WERI-Rb-1 (cell line): ENCODE measurements around the gene GAPT.

Experiments used
- DNase-seq: peaks from one replicate; pipeline ENCODE4 v3.0.0-alpha.2; 2020
- H3K27ac ChIP-seq: fragments of 250-450 bp; sonication (Bioruptor Pico); 2 replicates; pipeline ENCODE4 v1.5.1; 2020; ENCODE audit warnings: mild to moderate bottlenecking, moderate library complexity
- H3K27me3 ChIP-seq: fragments of 250-450 bp; sonication (Bioruptor Pico); 2 replicates; pipeline ENCODE4 v1.5.1; 2021; ENCODE audit warnings: mild to moderate bottlenecking, low read depth, moderate library complexity; ENCODE audit not compliant: insufficient read depth, severe bottlenecking
- H3K36me3 ChIP-seq: fragments of 250-450 bp; sonication (Bioruptor Pico); 2 replicates; pipeline ENCODE4 v1.5.1; 2020; ENCODE audit warnings: mild to moderate bottlenecking, moderate library complexity
- H3K4me3 ChIP-seq: 2 replicates; pipeline ENCODE4 v1.5.1; 2011; ENCODE audit warnings: low read depth, mild to moderate bottlenecking, control low read depth, low read length
- H3K9me3 ChIP-seq: fragments of 250-450 bp; sonication (Bioruptor Pico); 2 replicates; pipeline ENCODE4 v1.5.1; 2021; ENCODE audit warnings: mild to moderate bottlenecking, moderate library complexity; ENCODE audit not compliant: severe bottlenecking
- TF ChIP-seq, protein P1 (sequence below): IDR thresholded peaks from 2 replicates; pipeline ENCODE4 v1.5.1; 2011; ENCODE audit warnings: low read depth, mild to moderate bottlenecking, control low read depth, inconsistent platforms, low read length

GAPT gene

DNA sequence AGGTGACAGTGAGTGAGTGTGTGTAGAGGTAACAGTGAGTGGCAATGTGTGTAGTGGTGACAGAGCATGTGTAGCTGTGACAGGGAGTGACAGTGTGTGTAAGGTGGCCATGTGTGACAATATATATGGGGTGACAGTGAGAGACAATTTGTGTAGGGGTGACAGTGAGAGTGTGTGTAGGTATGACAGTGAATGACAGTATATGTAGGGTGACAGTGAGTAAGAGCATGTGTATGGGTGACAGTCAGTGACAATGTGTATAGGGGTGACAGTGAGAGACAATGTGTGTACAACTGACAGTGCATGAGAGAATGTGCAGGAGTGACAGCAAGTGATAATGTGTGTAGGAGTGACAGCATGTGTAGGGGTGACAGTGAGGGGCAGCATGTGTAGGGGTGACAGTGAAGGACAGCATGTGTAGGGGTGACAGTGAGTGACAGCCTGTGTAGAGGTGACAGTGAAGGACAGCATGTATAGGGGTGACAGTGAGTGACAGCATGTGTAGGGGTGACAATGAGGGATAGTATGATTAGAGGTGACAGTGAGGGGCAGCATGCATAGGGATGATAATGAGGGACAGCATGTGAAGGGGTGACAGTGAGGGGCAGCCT, 10.1 kb upstream of the GAPT start:
- Histone ChIP-seq H3K4me3 (no peak overlapping the region), H3K27ac (no peak overlapping the region), H3K27me3 (no peaks in the 10 kb centered on the region), H3K9me3 (no peaks in the 10 kb centered on the region), H3K36me3 (no peaks in the 10 kb centered on the region)
- DNase-seq, result no peak
- TF ChIP-seq, protein P1, sequence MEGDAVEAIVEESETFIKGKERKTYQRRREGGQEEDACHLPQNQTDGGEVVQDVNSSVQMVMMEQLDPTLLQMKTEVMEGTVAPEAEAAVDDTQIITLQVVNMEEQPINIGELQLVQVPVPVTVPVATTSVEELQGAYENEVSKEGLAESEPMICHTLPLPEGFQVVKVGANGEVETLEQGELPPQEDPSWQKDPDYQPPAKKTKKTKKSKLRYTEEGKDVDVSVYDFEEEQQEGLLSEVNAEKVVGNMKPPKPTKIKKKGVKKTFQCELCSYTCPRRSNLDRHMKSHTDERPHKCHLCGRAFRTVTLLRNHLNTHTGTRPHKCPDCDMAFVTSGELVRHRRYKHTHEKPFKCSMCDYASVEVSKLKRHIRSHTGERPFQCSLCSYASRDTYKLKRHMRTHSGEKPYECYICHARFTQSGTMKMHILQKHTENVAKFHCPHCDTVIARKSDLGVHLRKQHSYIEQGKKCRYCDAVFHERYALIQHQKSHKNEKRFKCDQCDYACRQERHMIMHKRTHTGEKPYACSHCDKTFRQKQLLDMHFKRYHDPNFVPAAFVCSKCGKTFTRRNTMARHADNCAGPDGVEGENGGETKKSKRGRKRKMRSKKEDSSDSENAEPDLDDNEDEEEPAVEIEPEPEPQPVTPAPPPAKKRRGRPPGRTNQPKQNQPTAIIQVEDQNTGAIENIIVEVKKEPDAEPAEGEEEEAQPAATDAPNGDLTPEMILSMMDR, result no peak

DNA sequence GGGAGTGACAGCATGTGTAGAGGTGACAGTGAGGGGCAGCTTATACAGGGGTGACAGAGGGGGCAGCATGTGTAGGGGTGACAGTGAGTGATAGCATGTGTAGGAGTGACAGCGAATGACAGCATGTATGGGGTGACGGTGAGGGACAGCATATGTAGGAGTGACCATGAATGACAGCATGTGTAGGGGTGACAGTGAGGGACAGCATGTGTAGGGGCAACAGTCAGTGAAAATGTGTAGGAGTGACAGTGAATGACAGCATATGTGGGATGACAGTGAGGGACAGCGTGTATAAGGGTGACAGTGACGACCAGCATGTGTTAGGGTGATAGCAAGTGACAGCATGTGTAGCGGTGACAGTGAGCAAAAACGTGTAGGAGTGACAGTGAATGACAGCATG, 9.4 kb upstream of the GAPT start:
- TF ChIP-seq, protein P1, result no peak
- no peaks in the 10 kb centered on the region for H3K36me3 ChIP-seq

DNA sequence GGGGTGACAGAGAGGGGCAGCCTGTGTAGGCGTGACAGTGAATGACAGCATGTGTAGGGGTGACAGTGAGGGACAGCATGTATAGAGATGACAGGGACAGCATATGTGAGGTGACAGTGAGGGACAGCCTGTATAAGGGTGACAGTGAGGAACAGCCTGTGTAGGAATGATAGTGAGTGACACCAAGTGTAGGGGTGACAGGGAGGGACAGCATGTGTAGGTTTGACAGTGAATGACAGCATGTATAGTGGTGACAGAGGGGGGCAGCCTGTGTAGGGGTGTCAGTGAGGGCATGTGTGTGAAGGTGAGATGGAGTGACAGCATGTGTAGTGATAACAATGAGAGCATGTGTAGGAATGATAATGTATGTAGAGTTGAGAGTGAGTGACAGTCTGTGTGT, 8.7 kb upstream of the GAPT start:
- no peak overlapping the region for H3K27ac ChIP-seq
- TF ChIP-seq, protein P1, result no peak
- H3K4me3 ChIP-seq, result no peak overlapping the region
- DNase-seq, result no peak
- no peaks in the 10 kb centered on the region for H3K36me3 ChIP-seq
- H3K27me3 ChIP-seq, result no peaks in the 10 kb centered on the region
- no peaks in the 10 kb centered on the region for H3K9me3 ChIP-seq

More for the DNA sequence above, 9.4 kb upstream of the GAPT start:
- Histone ChIP-seq H3K27me3 (no peaks in the 10 kb centered on the region), H3K27ac (no peak overlapping the region), H3K9me3 (no peaks in the 10 kb centered on the region), H3K4me3 (no peak overlapping the region)
- no peak for DNase-seq

DNA sequence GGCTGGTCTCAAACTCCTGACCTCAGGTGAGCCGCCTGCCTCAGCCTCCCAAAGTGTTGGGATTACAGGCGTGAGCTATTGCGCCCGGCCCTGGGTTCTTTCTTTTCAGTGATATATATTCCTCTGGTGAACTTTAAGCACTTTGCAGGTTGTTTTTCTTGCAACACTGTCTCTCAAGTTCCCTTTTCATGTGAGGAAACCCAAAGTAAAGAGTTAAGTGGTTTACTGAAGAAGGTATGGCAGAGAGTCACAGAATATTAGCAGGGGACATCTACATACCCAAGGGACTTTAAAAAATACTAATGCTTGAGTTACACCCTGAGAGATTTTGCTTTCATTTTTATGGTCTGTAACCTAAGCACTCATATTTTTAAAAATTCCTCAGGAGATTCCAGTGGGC, 6.7 kb upstream of the GAPT start:
- H3K27me3 ChIP-seq, result no peaks in the 10 kb centered on the region
- H3K9me3 ChIP-seq, result no peaks in the 10 kb centered on the region
- TF ChIP-seq, protein P1, result no peak
- no peak overlapping the region for H3K4me3 ChIP-seq
- H3K36me3 ChIP-seq, result no peaks in the 10 kb centered on the region
- no peak for DNase-seq
- no peak overlapping the region for H3K27ac ChIP-seq

DNA sequence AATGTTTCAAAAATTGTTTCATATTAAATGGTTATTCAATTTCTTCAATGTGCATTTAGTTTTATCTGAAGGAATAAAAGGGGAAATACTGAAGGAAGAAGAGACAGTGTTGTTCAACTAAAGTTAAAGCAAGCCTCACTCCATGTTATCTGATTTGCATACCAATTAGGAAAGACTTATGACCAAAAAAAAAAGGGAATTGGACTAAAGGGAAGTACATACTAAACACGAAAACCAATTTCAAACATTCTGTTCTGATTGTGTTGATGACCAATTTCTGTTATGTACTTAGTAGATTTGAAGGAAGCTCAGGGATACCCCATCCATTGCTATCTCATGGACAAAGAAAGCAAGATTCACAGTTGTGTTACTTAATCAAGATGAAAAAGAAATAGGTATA, 4.9 kb upstream of the GAPT start:
- Histone ChIP-seq H3K9me3 (no peaks in the 10 kb centered on the region), H3K27me3 (no peaks in the 10 kb centered on the region), H3K36me3 (no peaks in the 10 kb centered on the region), H3K27ac (no peak overlapping the region), H3K4me3 (no peak overlapping the region)
- no peak for DNase-seq
- TF ChIP-seq, protein P1, result no peak

DNA sequence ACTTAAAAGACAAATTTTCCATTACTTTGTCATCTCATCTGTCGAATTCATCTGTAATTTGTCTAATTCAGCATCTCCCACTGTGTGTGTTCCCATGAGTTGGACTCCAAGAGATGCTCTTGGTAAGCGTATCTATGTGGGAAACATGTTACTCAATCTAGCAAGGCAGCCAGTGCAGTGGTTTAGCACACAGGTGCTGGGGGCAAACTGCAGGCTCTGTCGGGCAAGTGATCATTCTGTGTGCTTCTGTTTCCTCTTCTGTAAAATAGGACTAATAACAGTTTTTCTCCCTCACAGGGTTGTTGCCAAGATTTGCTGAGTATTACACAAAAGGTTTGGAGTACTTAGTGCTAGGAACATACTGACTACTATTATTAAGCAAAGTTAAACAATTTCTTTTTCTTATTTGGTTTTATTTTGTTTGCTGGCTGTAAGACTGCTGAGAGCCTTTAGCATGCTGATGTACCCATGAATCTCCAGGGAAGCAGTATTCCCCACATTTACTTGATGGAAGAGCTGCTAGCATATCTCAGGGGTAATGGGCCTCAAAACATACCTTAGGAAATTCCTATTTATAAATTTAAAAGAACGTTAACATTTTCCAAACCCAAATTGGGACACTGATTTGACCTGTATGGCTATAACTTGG, 709 bp upstream of the GAPT start:
- Histone ChIP-seq H3K27me3 (no peaks in the 10 kb centered on the region), H3K27ac (no peak overlapping the region), H3K9me3 (no peaks in the 10 kb centered on the region), H3K36me3 (no peaks in the 10 kb centered on the region), H3K4me3 (no peak overlapping the region)
- TF ChIP-seq, protein P1, result no peak
- no peak for DNase-seq
